Stimulated activated CD4-positive, alpha-beta T cell treated with anti-CD3 and anti-CD28 coated beads, Interleukin-2, amount 100 ng/mL, for 4 hours (primary cell): ENCODE measurements around the gene IFT80.

Experiments used
- DNase-seq: peaks from one replicate; pipeline ENCODE4 v3.0.0-alpha.2; 2020; ENCODE audit warnings: low read depth

The IFT80 gene

GRCh38 chr3:160399125-160400029, at the start of gene IFT80, which contains the start of gene SMC4:
Gene IFT80, minus strand, starts transcription at chr3:160399225. Its CDS starts 14,625 bp downstream, at chr3:160384600.
Gene SMC4, plus strand, starts transcription at chr3:160399650. Its CDS starts 1,177 bp downstream, at chr3:160400827.
- peak; percentile 95 for DNase-seq

GRCh38 chr3:160447544-160447943, 48.5 kb upstream of the IFT80 start:
- DNase-seq: no peak

- no peak for DNase-seq
Observed at GRCh38 chr3:160446522-160447056, 47.6 kb upstream of the IFT80 start.

- DNase-seq: no peak
Observed at GRCh38 chr3:160445854-160446253, 46.8 kb upstream of the IFT80 start.

- DNase-seq: no peak
Observed at GRCh38 chr3:160444411-160444810, 45.4 kb upstream of the IFT80 start.

- no peak for DNase-seq
Observed at GRCh38 chr3:160440687-160441086, 41.7 kb upstream of the IFT80 start.

GRCh38 chr3:160437083-160437455, 38.0 kb upstream of the IFT80 start:
- DNase-seq: no peak

GRCh38 chr3:160435747-160436146, 36.7 kb upstream of the IFT80 start:
- DNase-seq: no peak

GRCh38 chr3:160435095-160435494, 36.1 kb upstream of the IFT80 start:
- no peak for DNase-seq

GRCh38 chr3:160434071-160434470, 35.0 kb upstream of the IFT80 start:
- no peak for DNase-seq

- no peak for DNase-seq
Observed at GRCh38 chr3:160427832-160428424, 28.9 kb upstream of the IFT80 start.

- DNase-seq: no peak
Observed at GRCh38 chr3:160417311-160417710, 18.3 kb upstream of the IFT80 start.

- peak; percentile 57 for DNase-seq
Observed at GRCh38 chr3:160413613-160414248, 14.7 kb upstream of the IFT80 start.

GRCh38 chr3:160412477-160412876, 13.5 kb upstream of the IFT80 start:
- DNase-seq: no peak

GRCh38 chr3:160409812-160410610, 11.0 kb upstream of the IFT80 start:
- DNase-seq: no peak

GRCh38 chr3:160403796-160404470, 4.9 kb upstream of the IFT80 start:
- no peak for DNase-seq

- DNase-seq: no peak
Observed at GRCh38 chr3:160403028-160403545, 4.1 kb upstream of the IFT80 start.

GRCh38 chr3:160402221-160403027, 3.4 kb upstream of the IFT80 start:
- no peak for DNase-seq

GRCh38 chr3:160401291-160402095, 2.5 kb upstream of the IFT80 start:
- DNase-seq: no peak
